B cell (primary cell): Measurements from ENCODE around the gene DLD. TPM values are rescaled to one million over a fixed set of nuclear protein-coding genes. Genes with fewer than 3 reads are reported as not detected.

ENCODE experiments used
- ATAC-seq: fragments of 200-7000 bp; cut with Tn5 transposase; one replicate; pipeline ENCODE4 v1.10.0; 2021; ENCODE audit warnings: low read depth, mild to moderate bottlenecking, moderate number of reproducible peaks, moderate library complexity
- CTCF ChIA-PET: fragments of 350-600 bp; sonication (Branson Sonifier 250); formaldehyde crosslinking; loops from one replicate; lab custom pipeline; 2021; ENCODE audit warnings: antibody characterized with exemption, inconsistent platforms; lab: Charles Lee
- POLR2A ChIA-PET: fragments of 350-600 bp; sonication (Branson Sonifier 250); formaldehyde crosslinking; loops from one replicate; lab custom pipeline; 2021; ENCODE audit warnings: antibody characterized with exemption; lab: Charles Lee
- DNase-seq: peaks from one replicate; pipeline ENCODE4 v3.0.0; 2013
- H2AFZ ChIP-seq: 2 replicates; pipeline ENCODE4 v1.6.1; 2012; ENCODE audit warnings: mild to moderate bottlenecking, low read depth, low read length; ENCODE audit not compliant: insufficient read depth, poor library complexity, severe bottlenecking
- H3K27ac ChIP-seq, 2 donors: 1 replicate in 1 of 2; 2 replicates in 1 of 2; pipeline ENCODE4 v1.5.1; 2012 to 2013; ENCODE audit warnings: low read length in 2 of 2, mild to moderate bottlenecking in 2 of 2, moderate library complexity in 1 of 2
- H3K27me3 ChIP-seq, 4 experiments: fragments of 200-600 bp in 1 of 4; sonication (generic) in 1 of 4; replicated peaks in 1 of 4; 1 replicate in 2 of 4; 2 replicates in 2 of 4; pipeline versions ENCODE4 v1.6.1 to v1.7.0; 2013 to 2016; ENCODE audit warnings: low read length in 3 of 4, mild to moderate bottlenecking in 2 of 4, mixed read lengths in 1 of 4, moderate library complexity in 1 of 4; ENCODE audit not compliant: insufficient read depth in 4 of 4, control insufficient read depth in 3 of 4; ENCODE audit errors: control extremely low read depth in 1 of 4
- H3K36me3 ChIP-seq, 2 experiments: replicated peaks in 1 of 2; 1 replicate in 1 of 2; 2 replicates in 1 of 2; pipeline versions ENCODE4 v1.6.1 to v1.7.1; 2013; ENCODE audit warnings: low read length in 1 of 2; ENCODE audit not compliant: insufficient read depth in 2 of 2, control insufficient read depth in 1 of 2; ENCODE audit errors: control extremely low read depth in 1 of 2, extremely low read depth in 1 of 2
- H3K4me1 ChIP-seq, 2 donors: fragments of 200-600 bp in 1 of 2; sonication (generic) in 1 of 2; 1 replicate in 1 of 2; 2 replicates in 1 of 2; pipeline versions ENCODE4 v1.5.1 to v1.6.1; 2013 to 2017; ENCODE audit warnings: low read length in 2 of 2; ENCODE audit not compliant: control insufficient read depth in 2 of 2, insufficient read depth in 2 of 2
- H3K4me2 ChIP-seq: replicated peaks from 2 replicates; pipeline ENCODE3; 2012; ENCODE audit warnings: mild to moderate bottlenecking, low read depth, low read length; ENCODE audit not compliant: poor library complexity, severe bottlenecking
- H3K4me3 ChIP-seq, 5 experiments: fragments of 200-600 bp in 1 of 5; sonication (generic) in 1 of 5; 1 replicate in 3 of 5; 2 replicates in 2 of 5; pipeline versions ENCODE4 v1.5.1 to v1.7.0; 2011 to 2016; ENCODE audit warnings: low read length in 4 of 5, mild to moderate bottlenecking in 4 of 5, low read depth in 2 of 5, control low read depth in 1 of 5, moderate library complexity in 1 of 5; ENCODE audit not compliant: insufficient read depth in 1 of 5; ENCODE audit errors: control extremely low read depth in 1 of 5, extremely low read depth in 1 of 5
- H3K79me2 ChIP-seq: fragments of 200-600 bp; sonication (generic); one replicate; pipeline ENCODE4 v1.6.0; 2016; ENCODE audit warnings: low read length; ENCODE audit not compliant: control insufficient read depth, insufficient read depth
- H3K9ac ChIP-seq: fragments of 200-600 bp; sonication (generic); 2 replicates; pipeline ENCODE4 v1.6.1; 2017; ENCODE audit warnings: mild to moderate bottlenecking, low read length, moderate library complexity
- H3K9me3 ChIP-seq, 3 donors: one replicate each; pipeline versions ENCODE4 v1.6.1 to v1.7.1; 2013; ENCODE audit warnings: low read length in 2 of 3; ENCODE audit not compliant: control insufficient read depth in 2 of 3, insufficient read depth in 1 of 3; ENCODE audit errors: control extremely low read depth in 1 of 3
- H4K20me1 ChIP-seq: 2 replicates; pipeline ENCODE4 v1.6.0; 2012; ENCODE audit warnings: mild to moderate bottlenecking, low read length; ENCODE audit not compliant: insufficient read depth, control insufficient read depth, poor library complexity, severe bottlenecking
- H3K27ac Mint-ChIP-seq: one replicate; pipeline ENCODE4 v1.8.0; 2021; ENCODE audit warnings: mixed read lengths
- H3K27me3 Mint-ChIP-seq: one replicate; pipeline ENCODE4 v1.8.0; 2021; ENCODE audit warnings: mixed read lengths
- H3K4me1 Mint-ChIP-seq: one replicate; pipeline ENCODE4 v1.8.0; 2021; ENCODE audit warnings: mixed read lengths
- H3K4me3 Mint-ChIP-seq: one replicate; pipeline ENCODE4 v1.8.0; 2021; ENCODE audit warnings: mixed read lengths
- H3K9me3 Mint-ChIP-seq: one replicate; pipeline ENCODE4 v1.8.0; 2022; ENCODE audit warnings: mixed read lengths; ENCODE audit not compliant: insufficient read depth
- EZH2 ChIP-seq: IDR thresholded peaks from 2 replicates; pipeline ENCODE4 v1.6.1; 2012; ENCODE audit warnings: borderline replicate concordance, low read depth, mild to moderate bottlenecking, moderate library complexity, low read length; ENCODE audit not compliant: insufficient read depth, poor library complexity, severe bottlenecking
- WGBS: methylation state at CpG from one replicate; pipeline ENCODE4 v1.1.5; 2013; ENCODE audit warnings: missing lambda C conversion rate; ENCODE audit not compliant: insufficient coverage; 5-methylcytosine and 5-hydroxymethylcytosine counted together
- intact Hi-C: fragments of 100-400 bp; cut with micrococcal nuclease; formaldehyde crosslinking; loops from one replicate; pipeline ENCODE4 v1.10.0; 2022
- polyA plus RNA-seq: library from polyadenylated mRNA; depleted of rRNA; stranded (reverse); fragments of >200 nt; gene quantifications from 2 replicates; pipeline ENCODE4 v1.2.3, GENCODE V29; 2012
- total RNA-seq, 2 donors: library from RNA; stranded (reverse); fragments of 120-200 nt in 1 of 2; gene quantifications; 1 replicate in 1 of 2; 2 replicates in 1 of 2; pipeline versions ENCODE4 v1.2.3 to v1.2.4, GENCODE V29; 2013 to 2022
- TF ChIP-seq, protein P1 (sequence below): fragments of 200-600 bp; IDR thresholded peaks from one replicate; pipeline ENCODE4 v1.8.0; 2022; ENCODE audit warnings: antibody characterized with exemption, mild to moderate bottlenecking

The DLD gene
- total and polyA plus RNA-seq, 2 donors (not counting 1 experiment from before 2014, with no cell fraction given) = 26.7 to 47.9 TPM

DNA sequence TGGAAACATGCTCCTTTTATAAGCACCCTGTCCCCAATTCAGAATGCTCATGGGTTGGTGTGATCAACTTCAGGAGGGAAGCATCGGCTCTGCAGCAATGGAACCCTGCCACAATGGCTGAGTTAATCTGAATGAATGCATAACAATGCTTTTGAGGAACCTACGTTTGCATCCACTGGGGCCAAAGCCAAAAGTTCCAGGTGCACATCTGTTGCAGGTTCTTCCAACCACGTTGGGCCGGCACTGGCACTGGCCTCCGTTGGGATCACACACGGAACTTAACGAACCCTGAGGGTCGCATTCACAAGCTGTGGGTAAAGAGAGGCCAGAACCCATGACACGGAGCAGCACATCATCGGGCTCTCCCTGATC is 68.5 kb downstream of the DLD start:
- POLR2A ChIA-PET = no interaction called here
- Histone ChIP-seq H3K9me3 (no peaks in the 10 kb centered on the region), H3K27ac (no peak overlapping the region), H3K27me3 (peaks cover 0 to 5% (median 2%) of the 10 kb centered on the region in 4 experiments), H4K20me1 (no peaks in the 10 kb centered on the region), H3K36me3 (no peaks in the 10 kb centered on the region), H3K4me3 (no peak overlapping the region), H3K9ac (no peak overlapping the region), H3K4me2 (no peak overlapping the region), H3K79me2 (no peaks in the 10 kb centered on the region), H3K4me1 (no peaks in the 10 kb centered on the region), H2AFZ (no peak overlapping the region)
- H3K27ac Mint-ChIP-seq = no peak overlapping the region
- 88% methylated on average over 9 of the region's 10 CpGs for WGBS
- intact Hi-C loops = no loop called here
- H3K9me3 Mint-ChIP-seq = no peaks in the 10 kb centered on the region
- ATAC-seq (no peak), DNase-seq (no peak)
- CTCF ChIA-PET = no interaction called here
- H3K27me3 Mint-ChIP-seq = peaks cover 40% of the 10 kb centered on the region
- H3K4me1 Mint-ChIP-seq = no peaks in the 10 kb centered on the region
- TF ChIP-seq, protein P1, sequence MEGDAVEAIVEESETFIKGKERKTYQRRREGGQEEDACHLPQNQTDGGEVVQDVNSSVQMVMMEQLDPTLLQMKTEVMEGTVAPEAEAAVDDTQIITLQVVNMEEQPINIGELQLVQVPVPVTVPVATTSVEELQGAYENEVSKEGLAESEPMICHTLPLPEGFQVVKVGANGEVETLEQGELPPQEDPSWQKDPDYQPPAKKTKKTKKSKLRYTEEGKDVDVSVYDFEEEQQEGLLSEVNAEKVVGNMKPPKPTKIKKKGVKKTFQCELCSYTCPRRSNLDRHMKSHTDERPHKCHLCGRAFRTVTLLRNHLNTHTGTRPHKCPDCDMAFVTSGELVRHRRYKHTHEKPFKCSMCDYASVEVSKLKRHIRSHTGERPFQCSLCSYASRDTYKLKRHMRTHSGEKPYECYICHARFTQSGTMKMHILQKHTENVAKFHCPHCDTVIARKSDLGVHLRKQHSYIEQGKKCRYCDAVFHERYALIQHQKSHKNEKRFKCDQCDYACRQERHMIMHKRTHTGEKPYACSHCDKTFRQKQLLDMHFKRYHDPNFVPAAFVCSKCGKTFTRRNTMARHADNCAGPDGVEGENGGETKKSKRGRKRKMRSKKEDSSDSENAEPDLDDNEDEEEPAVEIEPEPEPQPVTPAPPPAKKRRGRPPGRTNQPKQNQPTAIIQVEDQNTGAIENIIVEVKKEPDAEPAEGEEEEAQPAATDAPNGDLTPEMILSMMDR = no peak
- no peak for TF ChIP-seq EZH2
- H3K4me3 Mint-ChIP-seq = no peak overlapping the region

DNA sequence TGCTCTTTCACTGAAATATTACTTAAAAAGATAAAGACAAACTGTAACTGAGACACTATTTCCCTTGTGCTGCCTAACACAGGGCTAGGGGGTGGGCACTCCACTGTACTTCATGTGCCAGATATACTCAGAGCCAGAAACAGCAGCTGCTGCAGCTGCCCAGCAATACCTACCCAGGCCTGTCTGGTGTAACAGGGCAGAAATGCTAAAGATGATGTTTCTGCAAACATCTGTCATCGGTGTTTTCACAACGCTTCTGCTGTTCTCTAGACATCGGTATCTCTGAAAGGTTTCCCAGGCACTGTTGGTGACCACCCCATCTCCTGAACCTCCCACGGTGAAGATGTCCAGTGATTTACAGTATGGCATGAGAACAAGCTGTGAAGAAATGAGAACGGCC is 69.3 kb downstream of the DLD start:
- Mint-ChIP-seq H3K9me3 (no peaks in the 10 kb centered on the region), H3K4me1 (no peaks in the 10 kb centered on the region), H3K27ac (no peak overlapping the region), H3K4me3 (no peak overlapping the region), H3K27me3 (peaks cover 38% of the 10 kb centered on the region)
- intact Hi-C loops = no loop called here
- Histone ChIP-seq H3K79me2 (no peaks in the 10 kb centered on the region), H3K4me3 (no peak overlapping the region), H3K36me3 (no peaks in the 10 kb centered on the region), H3K4me2 (no peak overlapping the region), H3K9me3 (no peaks in the 10 kb centered on the region), H2AFZ (no peak overlapping the region), H4K20me1 (no peaks in the 10 kb centered on the region), H3K4me1 (no peaks in the 10 kb centered on the region), H3K27me3 (peaks cover 0 to 5% (median 2%) of the 10 kb centered on the region in 4 experiments), H3K9ac (no peak overlapping the region), H3K27ac (no peak overlapping the region)
- ATAC-seq = no peak
- ChIA-PET CTCF (no interaction called here), POLR2A (no interaction called here)
- 96% methylated on average over 4 of the region's 5 CpGs for WGBS
- TF ChIP-seq, protein P1 = no peak
- no peak for TF ChIP-seq EZH2
- no peak for DNase-seq
